ENCODE results near the gene VAPA.

DNA sequence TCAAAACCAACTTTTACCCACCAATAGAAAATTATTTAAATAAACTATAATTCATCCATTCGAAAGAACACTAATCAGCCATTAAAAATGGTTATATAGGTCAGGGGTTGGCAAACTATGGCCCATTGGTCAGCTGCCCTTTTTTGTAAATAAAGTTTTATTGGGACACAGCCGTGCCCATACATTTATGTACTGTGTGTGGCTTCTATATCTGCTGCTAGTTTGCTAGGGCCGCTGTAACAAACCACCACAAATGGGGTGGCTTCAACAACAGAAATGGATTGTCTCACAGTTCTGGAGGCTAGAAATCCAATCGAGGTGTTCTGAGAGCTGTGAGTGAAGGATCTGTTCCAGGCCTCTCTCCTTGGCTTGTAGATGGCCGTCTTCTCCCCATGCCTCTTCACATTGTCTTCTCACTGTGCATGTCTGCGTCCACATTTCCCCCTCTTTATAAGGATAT lies 35.0 kb upstream of the VAPA start:
- TF ChIP-seq, protein P1, sequence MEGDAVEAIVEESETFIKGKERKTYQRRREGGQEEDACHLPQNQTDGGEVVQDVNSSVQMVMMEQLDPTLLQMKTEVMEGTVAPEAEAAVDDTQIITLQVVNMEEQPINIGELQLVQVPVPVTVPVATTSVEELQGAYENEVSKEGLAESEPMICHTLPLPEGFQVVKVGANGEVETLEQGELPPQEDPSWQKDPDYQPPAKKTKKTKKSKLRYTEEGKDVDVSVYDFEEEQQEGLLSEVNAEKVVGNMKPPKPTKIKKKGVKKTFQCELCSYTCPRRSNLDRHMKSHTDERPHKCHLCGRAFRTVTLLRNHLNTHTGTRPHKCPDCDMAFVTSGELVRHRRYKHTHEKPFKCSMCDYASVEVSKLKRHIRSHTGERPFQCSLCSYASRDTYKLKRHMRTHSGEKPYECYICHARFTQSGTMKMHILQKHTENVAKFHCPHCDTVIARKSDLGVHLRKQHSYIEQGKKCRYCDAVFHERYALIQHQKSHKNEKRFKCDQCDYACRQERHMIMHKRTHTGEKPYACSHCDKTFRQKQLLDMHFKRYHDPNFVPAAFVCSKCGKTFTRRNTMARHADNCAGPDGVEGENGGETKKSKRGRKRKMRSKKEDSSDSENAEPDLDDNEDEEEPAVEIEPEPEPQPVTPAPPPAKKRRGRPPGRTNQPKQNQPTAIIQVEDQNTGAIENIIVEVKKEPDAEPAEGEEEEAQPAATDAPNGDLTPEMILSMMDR (IDR thresholded peaks at IDR 0.05), result no peak
- TF ChIP-seq POLR2A (IDR thresholded peaks at IDR 0.05) (no peak), EP300 (IDR thresholded peaks at IDR 0.05) (no peak)

Measured in suprapubic skin (tissue), 3 donors.